ENCODE data around the gene PNPLA6. TPM values are rescaled to one million over a fixed set of nuclear protein-coding genes. Genes with fewer than 3 reads are reported as not detected.
A peak's percentile ranks its signal among the peaks of the same experiment; 100 is the strongest.

The PNPLA6 gene
- total RNA-seq, 1 experiment from 2014 or later = 121 TPM

- ChIA-PET CTCF (interaction anchor here (0.5 to 0.6 kb wide), 2 partner anchors 10 to 334 kb away, joined by 3 to 11 read pairs; no protein-coding TSS in a partner anchor), POLR2A (ENCODE audit: unreplicated experiment) (no interaction called here)
- BruUV-seq (replicated peaks) = no TSS peak
- peak in 1 of 2 experiments; percentile 71 for DNase-seq
- no peak within 1 kb of the TSS for H3K27ac ChIP-seq
- H3F3A ChIP-seq (ENCODE audit: insufficient read depth, low read depth) = peaks cover 22% of the 10 kb centered on the region
- peak within 1 kb of the TSS; percentile 97 for H3K4me2 ChIP-seq
- H3K9me3 ChIP-seq (ENCODE audit: insufficient read depth, low read depth) = no peaks in the 10 kb centered on the region
- H4K20me1 ChIP-seq (ENCODE audit: insufficient read depth) = peaks cover 11% of the 10 kb centered on the region; the same call in 1 of the 2 replicates
- TF ChIP-seq CTCF (conservative IDR thresholded peaks at IDR 0.05) (no peak), EZH2 (IDR thresholded peaks at IDR 0.05; ENCODE audit: low read depth) (no peak)
- H3K4me1 ChIP-seq (replicated peaks; ENCODE audit: insufficient read depth) = peaks cover 10% of the 10 kb centered on the region
- H3K36me3 ChIP-seq (ENCODE audit: low read depth) = no peaks in the 10 kb centered on the region
- H2AFZ ChIP-seq = peak within 1 kb of the TSS; percentile 71
- H3K4me3 ChIP-seq = peak within 1 kb of the TSS; percentile 72
- intact Hi-C loops (cut with micrococcal nuclease; ENCODE audit: unreplicated experiment) = no loop called here
- peaks cover 23% of the 10 kb centered on the region for H3K79me2 ChIP-seq (ENCODE audit: low read depth)
- no peaks in the 10 kb centered on the region for H3K9me2 ChIP-seq (ENCODE audit: insufficient read depth)
- no peaks in the 10 kb centered on the region for H3K27me3 ChIP-seq (ENCODE audit: insufficient read depth, low read depth)
Observed at GRCh38 chr19:7595466-7596133, 60.1 kb downstream of the PNPLA6 start, which contains the start of gene CAMSAP3. TSS of gene CAMSAP3 (plus strand) at chr19:7595863. CDS start at chr19:7596003, 140 bp downstream.

DNA sequence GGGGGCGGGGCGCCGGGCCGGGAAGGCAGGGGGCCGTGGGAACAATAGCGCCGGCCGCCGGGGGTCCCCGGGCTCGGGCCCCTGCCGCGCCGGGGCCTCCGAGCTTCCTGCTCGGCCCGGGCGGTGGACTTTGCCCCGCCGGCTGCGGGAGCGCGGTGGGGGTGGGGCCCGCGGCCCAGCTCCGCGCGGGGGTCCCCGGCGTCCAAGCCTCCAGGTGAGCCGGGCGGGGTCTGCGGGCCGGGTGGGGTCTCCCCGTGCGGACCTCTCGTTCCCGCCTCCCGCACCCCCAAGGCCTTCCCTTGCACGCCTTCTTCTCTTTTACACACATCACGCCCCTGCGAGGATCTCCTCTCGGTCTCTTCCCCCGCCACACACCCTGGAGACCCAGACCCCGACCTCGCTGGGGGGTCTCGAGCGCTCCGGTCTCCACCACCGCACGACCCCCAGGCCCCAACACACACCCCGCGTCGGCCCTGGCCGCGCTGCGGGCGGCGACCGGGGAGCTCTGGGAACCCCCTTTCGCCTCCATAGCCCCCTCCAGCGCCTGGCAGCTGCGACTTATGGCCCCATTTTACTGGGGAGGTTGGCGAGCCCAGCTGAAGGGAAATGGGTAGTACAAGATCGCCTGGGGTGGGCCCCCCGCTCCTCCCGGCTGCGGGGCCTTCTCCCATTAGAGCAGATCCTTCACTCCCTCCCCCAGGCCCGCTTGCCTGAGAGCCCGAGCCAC is 60.9 kb downstream of the PNPLA6 start:
- H3K9me3 ChIP-seq (ENCODE audit: insufficient read depth, low read depth) = no peaks in the 10 kb centered on the region
- H2AFZ ChIP-seq = peak overlapping the region; percentile 66
- peak overlapping the region; percentile 71 for H3K4me3 ChIP-seq
- H4K20me1 ChIP-seq (ENCODE audit: insufficient read depth) = peaks cover 11% of the 10 kb centered on the region; the same call in 1 of the 2 replicates
- no peak for DNase-seq
- H3K27ac ChIP-seq = no peak overlapping the region
- TSS peak; percentile 70 for BruUV-seq (replicated peaks)
- peaks cover 28% of the 10 kb centered on the region for H3K79me2 ChIP-seq (ENCODE audit: low read depth)
- ChIA-PET POLR2A (ENCODE audit: unreplicated experiment) (interaction anchor here (0.5 kb wide), 2 partner anchors 21 to 23 kb away, joined by 10 to 30 read pairs; no protein-coding TSS in a partner anchor), CTCF (interaction anchor here (0.7 to 1.3 kb wide), 2 partner anchors 61 to 84 kb away, joined by 3 to 5 read pairs; partner anchors contain the start of gene TRAPPC5)
- TF ChIP-seq EZH2 (IDR thresholded peaks at IDR 0.05; ENCODE audit: low read depth) = no peak
- TF ChIP-seq CTCF (conservative IDR thresholded peaks at IDR 0.05) = no peak
- H3F3A ChIP-seq (ENCODE audit: insufficient read depth, low read depth) = peaks cover 25% of the 10 kb centered on the region
- H3K4me2 ChIP-seq = peak overlapping the region; percentile 97
- no peaks in the 10 kb centered on the region for H3K36me3 ChIP-seq (ENCODE audit: low read depth)
- peaks cover 6% of the 10 kb centered on the region; the same call in 1 of the 2 replicates for H3K4me1 ChIP-seq (replicated peaks; ENCODE audit: insufficient read depth)
- no peaks in the 10 kb centered on the region for H3K9me2 ChIP-seq (ENCODE audit: insufficient read depth)
- H3K27me3 ChIP-seq (ENCODE audit: insufficient read depth, low read depth) = no peaks in the 10 kb centered on the region
- intact Hi-C loops (cut with micrococcal nuclease; ENCODE audit: unreplicated experiment) = no loop called here

GRCh38 chr19:7597689-7598088 is 62.2 kb downstream of the PNPLA6 start:
- TF ChIP-seq EZH2 (IDR thresholded peaks at IDR 0.05; ENCODE audit: low read depth) (no peak), CTCF (conservative IDR thresholded peaks at IDR 0.05) (no peak)
- BruUV-seq (replicated peaks) = no TSS peak

More at GRCh38 chr19:7597689-7598088, 62.2 kb downstream of the PNPLA6 start:
- H3K79me2 ChIP-seq (ENCODE audit: low read depth) = peaks cover 35% of the 10 kb centered on the region
- H3K4me2 ChIP-seq = peak overlapping the region; percentile 97; the same call in 1 of the 2 replicates
- H3K4me1 ChIP-seq (replicated peaks; ENCODE audit: insufficient read depth) = peaks cover 6% of the 10 kb centered on the region; the same call in 1 of the 2 replicates
- ChIA-PET POLR2A (ENCODE audit: unreplicated experiment) (no interaction called here), CTCF (no interaction called here)
- peaks cover 25% of the 10 kb centered on the region for H3F3A ChIP-seq (ENCODE audit: insufficient read depth, low read depth)
- peaks cover 11% of the 10 kb centered on the region; the same call in 1 of the 2 replicates for H4K20me1 ChIP-seq (ENCODE audit: insufficient read depth)
- H3K9me2 ChIP-seq (ENCODE audit: insufficient read depth) = no peaks in the 10 kb centered on the region
- H2AFZ ChIP-seq = no peak overlapping the region
- no peak for DNase-seq
- intact Hi-C loops (cut with micrococcal nuclease; ENCODE audit: unreplicated experiment) = no loop called here
- no peaks in the 10 kb centered on the region for H3K9me3 ChIP-seq (ENCODE audit: insufficient read depth, low read depth)
- no peak overlapping the region for H3K27ac ChIP-seq
- H3K4me3 ChIP-seq = no peak overlapping the region
- no peaks in the 10 kb centered on the region for H3K27me3 ChIP-seq (ENCODE audit: insufficient read depth, low read depth)
- H3K36me3 ChIP-seq (ENCODE audit: low read depth) = no peaks in the 10 kb centered on the region

Measured in PC-9 (cell line).